ENCODE measurements around the gene BNC2.

The BNC2 gene

DNA sequence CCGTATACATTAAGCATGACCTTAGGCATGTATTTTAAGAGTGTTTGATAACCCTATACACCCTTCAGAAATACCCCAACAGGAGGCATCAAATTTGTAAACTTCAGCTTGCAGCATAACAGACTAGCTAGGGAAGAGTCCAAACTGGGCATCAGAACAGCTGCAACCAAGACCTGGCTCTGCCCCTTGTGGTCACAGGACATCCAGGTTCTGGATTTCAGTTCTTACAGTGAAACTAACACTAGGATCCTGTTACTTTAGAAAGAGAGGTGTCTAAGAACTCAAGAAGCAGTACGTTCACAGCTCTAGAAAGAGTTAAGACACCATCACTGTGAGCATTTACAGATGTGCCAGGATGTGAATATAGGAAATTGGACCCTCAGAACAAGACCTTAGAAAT is 229.8 kb downstream of the BNC2 start (continued):
- TF ChIP-seq ZNF138 (tag by site-specific recombination; IDR thresholded peaks at IDR 0.05; ENCODE audit: borderline replicate concordance), result no peak
- no peak for TF ChIP-seq ZNF157 (tag by site-specific recombination; IDR thresholded peaks at IDR 0.05)

DNA sequence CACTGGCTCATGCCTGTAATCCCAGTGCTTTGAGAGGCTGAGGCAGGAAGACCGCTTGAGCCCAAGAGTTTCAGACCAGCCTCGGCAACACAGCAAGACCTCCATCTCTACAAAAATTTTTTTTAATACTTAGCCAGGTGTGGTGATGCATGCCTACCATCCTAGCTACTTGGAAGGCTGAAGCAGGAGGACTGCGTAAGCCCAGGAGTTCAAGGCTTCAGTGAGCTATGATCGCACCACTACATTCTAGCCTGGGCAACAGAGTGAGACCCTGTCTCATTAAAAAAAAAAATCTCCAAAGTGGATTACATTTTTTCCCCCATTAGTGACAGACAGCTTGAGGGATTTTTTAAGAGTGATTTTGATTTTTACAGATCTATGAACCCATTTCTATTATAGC is 230.8 kb downstream of the BNC2 start:
- Histone ChIP-seq H3K4me1 (ENCODE audit: control insufficient read depth, insufficient read depth, low read length) (no peaks in the 10 kb centered on the region), H3K4me3 (ENCODE audit: low read depth, low read length) (no peak overlapping the region), H3K9me3 (ENCODE audit: control insufficient read depth, insufficient read depth, low read depth, low read length) (no peaks in the 10 kb centered on the region), H3K36me3 (ENCODE audit: control insufficient read depth in 2 of 2, insufficient read depth in 1 of 2, low read length in 2 of 2) (no peaks in the 10 kb centered on the region), H3K27ac (ENCODE audit: extremely low read depth, low read depth, low read length) (no peak overlapping the region)
- POLR2A ChIA-PET, result interaction anchor here (0.6 kb wide), 1 partner anchor 91 kb away, joined by 3 read pairs; no protein-coding TSS in a partner anchor
- CTCF ChIA-PET, result interaction anchor here (0.6 kb wide), 1 partner anchor 77 kb away, joined by 3 read pairs; no protein-coding TSS in a partner anchor
- no peak for TF ChIP-seq ZNF302 (tag by site-specific recombination; IDR thresholded peaks at IDR 0.05; ENCODE audit: low read depth)
- TF ChIP-seq KLF1 (tag by site-specific recombination; IDR thresholded peaks at IDR 0.05), result no peak
- no peak for TF ChIP-seq ZNF626 (tag by site-specific recombination; IDR thresholded peaks at IDR 0.05)
- TF ChIP-seq ZNF658 (tag by site-specific recombination; IDR thresholded peaks at IDR 0.05), result no peak
- TF ChIP-seq ZNF404 (tag by site-specific recombination; IDR thresholded peaks at IDR 0.05), result no peak
- TF ChIP-seq, protein P1, sequence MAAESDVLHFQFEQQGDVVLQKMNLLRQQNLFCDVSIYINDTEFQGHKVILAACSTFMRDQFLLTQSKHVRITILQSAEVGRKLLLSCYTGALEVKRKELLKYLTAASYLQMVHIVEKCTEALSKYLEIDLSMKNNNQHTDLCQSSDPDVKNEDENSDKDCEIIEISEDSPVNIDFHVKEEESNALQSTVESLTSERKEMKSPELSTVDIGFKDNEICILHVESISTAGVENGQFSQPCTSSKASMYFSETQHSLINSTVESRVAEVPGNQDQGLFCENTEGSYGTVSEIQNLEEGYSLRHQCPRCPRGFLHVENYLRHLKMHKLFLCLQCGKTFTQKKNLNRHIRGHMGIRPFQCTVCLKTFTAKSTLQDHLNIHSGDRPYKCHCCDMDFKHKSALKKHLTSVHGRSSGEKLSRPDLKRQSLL (tag by site-specific recombination; IDR thresholded peaks at IDR 0.05), result no peak
- TF ChIP-seq, protein P2, sequence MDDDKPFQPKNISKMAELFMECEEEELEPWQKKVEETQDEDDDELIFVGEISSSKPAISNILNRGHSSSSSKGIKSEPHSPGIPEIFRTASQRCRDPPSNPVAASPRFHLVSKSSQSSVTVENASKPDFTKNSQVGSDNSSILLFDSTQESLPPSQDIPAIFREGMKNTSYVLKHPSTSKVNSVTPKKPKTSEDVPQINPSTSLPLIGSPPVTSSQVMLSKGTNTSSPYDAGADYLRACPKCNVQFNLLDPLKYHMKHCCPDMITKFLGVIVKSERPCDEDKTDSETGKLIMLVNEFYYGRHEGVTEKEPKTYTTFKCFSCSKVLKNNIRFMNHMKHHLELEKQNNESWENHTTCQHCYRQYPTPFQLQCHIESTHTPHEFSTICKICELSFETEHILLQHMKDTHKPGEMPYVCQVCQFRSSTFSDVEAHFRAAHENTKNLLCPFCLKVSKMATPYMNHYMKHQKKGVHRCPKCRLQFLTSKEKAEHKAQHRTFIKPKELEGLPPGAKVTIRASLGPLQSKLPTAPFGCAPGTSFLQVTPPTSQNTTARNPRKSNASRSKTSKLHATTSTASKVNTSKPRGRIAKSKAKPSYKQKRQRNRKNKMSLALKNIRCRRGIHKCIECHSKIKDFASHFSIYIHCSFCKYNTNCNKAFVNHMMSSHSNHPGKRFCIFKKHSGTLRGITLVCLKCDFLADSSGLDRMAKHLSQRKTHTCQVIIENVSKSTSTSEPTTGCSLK (tag by site-specific recombination; IDR thresholded peaks at IDR 0.05), result no peak
- no peak for TF ChIP-seq ZBTB8A (tag by site-specific recombination; IDR thresholded peaks at IDR 0.05)
- no peak for TF ChIP-seq BCL11B (tag by site-specific recombination; IDR thresholded peaks at IDR 0.05; ENCODE audit: low read depth)
- TF ChIP-seq ZXDB (tag by site-specific recombination; IDR thresholded peaks at IDR 0.05), result no peak
- no peak for TF ChIP-seq ZNF768 (tag by site-specific recombination; IDR thresholded peaks at IDR 0.05)
- TF ChIP-seq ZNF335 (tag by site-specific recombination; conservative IDR thresholded peaks at IDR 0.05), result no peak
- TF ChIP-seq, protein P3, sequence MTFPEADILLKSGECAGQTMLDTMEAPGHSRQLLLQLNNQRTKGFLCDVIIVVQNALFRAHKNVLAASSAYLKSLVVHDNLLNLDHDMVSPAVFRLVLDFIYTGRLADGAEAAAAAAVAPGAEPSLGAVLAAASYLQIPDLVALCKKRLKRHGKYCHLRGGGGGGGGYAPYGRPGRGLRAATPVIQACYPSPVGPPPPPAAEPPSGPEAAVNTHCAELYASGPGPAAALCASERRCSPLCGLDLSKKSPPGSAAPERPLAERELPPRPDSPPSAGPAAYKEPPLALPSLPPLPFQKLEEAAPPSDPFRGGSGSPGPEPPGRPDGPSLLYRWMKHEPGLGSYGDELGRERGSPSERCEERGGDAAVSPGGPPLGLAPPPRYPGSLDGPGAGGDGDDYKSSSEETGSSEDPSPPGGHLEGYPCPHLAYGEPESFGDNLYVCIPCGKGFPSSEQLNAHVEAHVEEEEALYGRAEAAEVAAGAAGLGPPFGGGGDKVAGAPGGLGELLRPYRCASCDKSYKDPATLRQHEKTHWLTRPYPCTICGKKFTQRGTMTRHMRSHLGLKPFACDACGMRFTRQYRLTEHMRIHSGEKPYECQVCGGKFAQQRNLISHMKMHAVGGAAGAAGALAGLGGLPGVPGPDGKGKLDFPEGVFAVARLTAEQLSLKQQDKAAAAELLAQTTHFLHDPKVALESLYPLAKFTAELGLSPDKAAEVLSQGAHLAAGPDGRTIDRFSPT (tag by site-specific recombination; IDR thresholded peaks at IDR 0.05), result no peak
- TF ChIP-seq ZNF560 (tag by site-specific recombination; IDR thresholded peaks at IDR 0.05; ENCODE audit: borderline replicate concordance), result no peak
- no peak for TF ChIP-seq KLF10 (tag by site-specific recombination; IDR thresholded peaks at IDR 0.05)
- no peak for TF ChIP-seq ZNF701 (tag by site-specific recombination; IDR thresholded peaks at IDR 0.05)
- TF ChIP-seq ZNF747 (tag by site-specific recombination; IDR thresholded peaks at IDR 0.05), result no peak
- no peak for TF ChIP-seq ZNF610 (tag by site-specific recombination; IDR thresholded peaks at IDR 0.05; ENCODE audit: borderline replicate concordance)
- TF ChIP-seq, protein P4, sequence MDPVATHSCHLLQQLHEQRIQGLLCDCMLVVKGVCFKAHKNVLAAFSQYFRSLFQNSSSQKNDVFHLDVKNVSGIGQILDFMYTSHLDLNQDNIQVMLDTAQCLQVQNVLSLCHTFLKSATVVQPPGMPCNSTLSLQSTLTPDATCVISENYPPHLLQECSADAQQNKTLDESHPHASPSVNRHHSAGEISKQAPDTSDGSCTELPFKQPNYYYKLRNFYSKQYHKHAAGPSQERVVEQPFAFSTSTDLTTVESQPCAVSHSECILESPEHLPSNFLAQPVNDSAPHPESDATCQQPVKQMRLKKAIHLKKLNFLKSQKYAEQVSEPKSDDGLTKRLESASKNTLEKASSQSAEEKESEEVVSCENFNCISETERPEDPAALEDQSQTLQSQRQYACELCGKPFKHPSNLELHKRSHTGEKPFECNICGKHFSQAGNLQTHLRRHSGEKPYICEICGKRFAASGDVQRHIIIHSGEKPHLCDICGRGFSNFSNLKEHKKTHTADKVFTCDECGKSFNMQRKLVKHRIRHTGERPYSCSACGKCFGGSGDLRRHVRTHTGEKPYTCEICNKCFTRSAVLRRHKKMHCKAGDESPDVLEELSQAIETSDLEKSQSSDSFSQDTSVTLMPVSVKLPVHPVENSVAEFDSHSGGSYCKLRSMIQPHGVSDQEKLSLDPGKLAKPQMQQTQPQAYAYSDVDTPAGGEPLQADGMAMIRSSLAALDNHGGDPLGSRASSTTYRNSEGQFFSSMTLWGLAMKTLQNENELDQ (tag by site-specific recombination; IDR thresholded peaks at IDR 0.05; ENCODE audit: low read depth), result no peak

All from HEK293 (cell line).